ENCODE measurements around the gene STK11IP.

STK11IP gene

GRCh38 chr2:219626540-219626939 lies 28.9 kb downstream of the STK11IP start:
- Histone ChIP-seq H3K4me3 (replicated peaks; ENCODE audit: insufficient read depth, low read length) (no peak overlapping the region), H3K27me3 (ENCODE audit: insufficient read depth, poor library complexity, severe bottlenecking) (peaks cover 10% of the 10 kb centered on the region), H3K27ac (replicated peaks) (no peak overlapping the region)
- no peak for DNase-seq (ENCODE audit: low read depth in 1 of 2, low spot score in 1 of 2)
- TF ChIP-seq GABPA (IDR thresholded peaks at IDR 0.05; ENCODE audit: low read depth) = no peak
- TF ChIP-seq, protein P1, sequence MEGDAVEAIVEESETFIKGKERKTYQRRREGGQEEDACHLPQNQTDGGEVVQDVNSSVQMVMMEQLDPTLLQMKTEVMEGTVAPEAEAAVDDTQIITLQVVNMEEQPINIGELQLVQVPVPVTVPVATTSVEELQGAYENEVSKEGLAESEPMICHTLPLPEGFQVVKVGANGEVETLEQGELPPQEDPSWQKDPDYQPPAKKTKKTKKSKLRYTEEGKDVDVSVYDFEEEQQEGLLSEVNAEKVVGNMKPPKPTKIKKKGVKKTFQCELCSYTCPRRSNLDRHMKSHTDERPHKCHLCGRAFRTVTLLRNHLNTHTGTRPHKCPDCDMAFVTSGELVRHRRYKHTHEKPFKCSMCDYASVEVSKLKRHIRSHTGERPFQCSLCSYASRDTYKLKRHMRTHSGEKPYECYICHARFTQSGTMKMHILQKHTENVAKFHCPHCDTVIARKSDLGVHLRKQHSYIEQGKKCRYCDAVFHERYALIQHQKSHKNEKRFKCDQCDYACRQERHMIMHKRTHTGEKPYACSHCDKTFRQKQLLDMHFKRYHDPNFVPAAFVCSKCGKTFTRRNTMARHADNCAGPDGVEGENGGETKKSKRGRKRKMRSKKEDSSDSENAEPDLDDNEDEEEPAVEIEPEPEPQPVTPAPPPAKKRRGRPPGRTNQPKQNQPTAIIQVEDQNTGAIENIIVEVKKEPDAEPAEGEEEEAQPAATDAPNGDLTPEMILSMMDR (IDR thresholded peaks at IDR 0.05; ENCODE audit: insufficient read depth, low read length) = no peak
- TF ChIP-seq POLR2AphosphoS5 (IDR thresholded peaks at IDR 0.05; ENCODE audit: low read depth) = no peak
- no peak for TF ChIP-seq REST (IDR thresholded peaks at IDR 0.05; ENCODE audit: insufficient replicate concordance, low read depth)
- no peak for TF ChIP-seq SPI1 (IDR thresholded peaks at IDR 0.05; ENCODE audit: borderline replicate concordance, low read depth)

DNA sequence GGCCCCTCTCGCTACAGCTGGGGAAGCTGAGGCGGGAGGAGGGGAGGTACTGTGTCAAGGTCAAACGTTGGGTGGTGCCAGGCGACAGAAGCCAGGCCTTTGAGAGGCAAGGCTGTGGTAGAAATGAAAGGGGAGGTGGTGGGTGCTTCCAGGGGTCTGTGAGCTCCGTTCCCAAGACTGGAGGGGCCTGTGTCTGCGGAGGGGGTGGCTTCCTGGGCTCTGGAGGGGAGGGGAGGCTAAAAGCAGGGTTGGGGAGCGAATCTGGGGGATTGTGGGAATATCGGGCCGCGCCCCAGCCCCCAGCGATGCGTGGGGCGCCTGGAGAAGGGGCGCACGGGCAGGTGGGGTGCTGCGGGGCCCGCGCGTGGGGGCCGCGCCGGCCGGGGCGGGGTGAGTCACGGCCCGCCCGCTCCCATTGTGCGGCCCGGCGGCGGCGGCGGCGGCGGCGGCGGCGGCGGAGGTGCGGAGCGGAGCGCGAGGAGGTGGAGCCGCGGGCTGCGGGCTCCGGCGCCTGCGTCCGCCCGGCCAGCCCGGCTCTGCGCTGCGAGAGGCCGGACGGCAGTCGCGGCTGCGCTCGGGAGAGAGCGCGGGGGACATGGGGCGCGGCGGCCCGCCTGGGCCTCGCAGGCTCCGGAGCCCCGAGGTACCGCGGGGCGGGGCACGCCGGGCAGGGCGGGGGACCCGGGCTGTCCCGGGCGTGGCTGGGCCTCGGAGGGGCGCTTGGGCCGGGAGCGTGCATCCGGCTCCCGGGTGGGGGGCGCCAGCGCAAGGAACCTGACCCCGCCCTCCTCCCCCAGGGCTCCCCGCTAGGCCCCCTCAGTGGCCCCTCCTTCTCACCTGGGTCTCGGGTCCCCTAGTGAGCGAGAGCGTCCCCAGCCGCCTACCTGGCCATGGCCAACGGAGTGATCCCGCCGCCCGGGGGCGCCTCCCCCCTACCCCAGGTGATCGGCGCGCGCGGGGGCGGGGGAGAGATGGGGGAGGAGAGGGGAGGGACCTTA lies 29.7 kb downstream of the STK11IP start, which contains the start of gene SLC4A3:
Gene SLC4A3, plus strand, starts transcription at position 528 of the 998 bp plus-strand sequence. Its CDS starts 363 bp downstream, at position 891.
- Histone ChIP-seq H3K27ac (replicated peaks) (no peak within 1 kb of the TSS), H3K27me3 (ENCODE audit: insufficient read depth, poor library complexity, severe bottlenecking) (peaks cover 10% of the 10 kb centered on the region), H3K4me3 (replicated peaks; ENCODE audit: insufficient read depth, low read length) (peak within 1 kb of the TSS; percentile 26)
- DNase-seq (ENCODE audit: low read depth in 1 of 2, low spot score in 1 of 2) = no peak
- TF ChIP-seq GABPA (IDR thresholded peaks at IDR 0.05; ENCODE audit: low read depth) = no peak
- no peak for TF ChIP-seq SPI1 (IDR thresholded peaks at IDR 0.05; ENCODE audit: borderline replicate concordance, low read depth)
- TF ChIP-seq, protein P1 (IDR thresholded peaks at IDR 0.05; ENCODE audit: insufficient read depth, low read length) = no peak

- Histone ChIP-seq H3K27ac (replicated peaks) (no peak overlapping the region), H3K4me3 (replicated peaks; ENCODE audit: insufficient read depth, low read length) (no peak overlapping the region), H3K27me3 (ENCODE audit: insufficient read depth, poor library complexity, severe bottlenecking) (peaks cover 10% of the 10 kb centered on the region)
- TF ChIP-seq REST (IDR thresholded peaks at IDR 0.05; ENCODE audit: insufficient replicate concordance, low read depth) = no peak
- no peak for TF ChIP-seq SPI1 (IDR thresholded peaks at IDR 0.05; ENCODE audit: borderline replicate concordance, low read depth)
- TF ChIP-seq GABPA (IDR thresholded peaks at IDR 0.05; ENCODE audit: low read depth) = no peak
- TF ChIP-seq, protein P1 (IDR thresholded peaks at IDR 0.05; ENCODE audit: insufficient read depth, low read length) = no peak
- TF ChIP-seq POLR2AphosphoS5 (IDR thresholded peaks at IDR 0.05; ENCODE audit: low read depth) = no peak
- DNase-seq (ENCODE audit: low read depth in 1 of 2, low spot score in 1 of 2) = no peak
These were observed 30.8 kb downstream of the STK11IP start for GRCh38 chr2:219628235-219628985.
